ENCODE data around the gene KANTR.

GRCh38 chrX:53044995-53045394 lies 48.9 kb upstream of the KANTR start:
- no peak for TF ChIP-seq CTCF (conservative IDR thresholded peaks at IDR 0.05; ENCODE audit: low read length)
- TF ChIP-seq EZH2phosphoT487 (IDR thresholded peaks at IDR 0.05; ENCODE audit: borderline replicate concordance, low read depth, low read length), result no peak
